Panc1 (cell line): ENCODE results near the gene PSMD1. TPM values are rescaled to one million over a fixed set of nuclear protein-coding genes. Genes with fewer than 3 reads are reported as not detected.

ENCODE experiments used
- ATAC-seq: fragments of 200-7000 bp; cut with Tn5 transposase; 2 replicates; pipeline ENCODE4 v1.9.1; 2020; ENCODE audit warnings: mild to moderate bottlenecking, moderate library complexity
- BruUV-seq: library from RNA; stranded (reverse); fragments of 400-500 nt; replicated peaks from 2 replicates; lab custom pipeline; 2021; lab: Mats Ljungman, UMichigan
- CTCF ChIA-PET: fragments of 300-600 bp; sonication (Branson Sonifier 250); formaldehyde crosslinking; loops from one replicate; lab custom pipeline; 2022; ENCODE audit warnings: antibody characterized with exemption; lab: Charles Lee
- POLR2A ChIA-PET: fragments of 300-600 bp; sonication (Branson Sonifier 250); formaldehyde crosslinking; loops from one replicate; lab custom pipeline; 2022; ENCODE audit warnings: antibody characterized with exemption; lab: Charles Lee
- DNase-seq: peaks from one replicate; pipeline ENCODE4 v3.0.0-alpha.2; 2010; ENCODE audit warnings: low read depth, low spot score
- H3K27ac ChIP-seq: 2 replicates; pipeline ENCODE4 v1.5.1; 2011; ENCODE audit warnings: mild to moderate bottlenecking, low read length, inconsistent platforms
- H3K27me3 ChIP-seq: fragments of 200-500 bp; sonication (Bioruptor generic); 2 replicates; pipeline ENCODE4 v1.6.0; 2014; ENCODE audit warnings: low read length, inconsistent platforms; ENCODE audit not compliant: control insufficient read depth, insufficient read depth
- H3K36me3 ChIP-seq: fragments of 200-500 bp; sonication (Bioruptor generic); 2 replicates; pipeline ENCODE4 v1.5.1; 2014; ENCODE audit warnings: inconsistent platforms, mild to moderate bottlenecking, low read length, moderate library complexity; ENCODE audit not compliant: control insufficient read depth, insufficient read depth
- H3K4me1 ChIP-seq: 2 replicates; pipeline ENCODE4 v1.5.1; 2011; ENCODE audit warnings: inconsistent platforms, mild to moderate bottlenecking, low read length, moderate library complexity; ENCODE audit not compliant: control insufficient read depth, insufficient read depth
- H3K4me3 ChIP-seq, 2 experiments: 2 replicates each; pipeline ENCODE4 v1.5.1; 2011 to 2012; ENCODE audit warnings: low read depth in 2 of 2, low read length in 2 of 2, mild to moderate bottlenecking in 2 of 2, inconsistent platforms in 1 of 2, moderate library complexity in 1 of 2
- H3K9me3 ChIP-seq: fragments of 200-500 bp; sonication (Bioruptor generic); 2 replicates; pipeline ENCODE4 v1.5.1; 2014; ENCODE audit warnings: low read depth, mild to moderate bottlenecking, inconsistent platforms, low read length, moderate library complexity; ENCODE audit not compliant: control insufficient read depth, insufficient read depth
- CTCF ChIP-seq: fragments of 450-650 bp; IDR thresholded peaks from 2 replicates; pipeline ENCODE4 v1.5.1; 2017; ENCODE audit warnings: mild to moderate bottlenecking
- POLR2AphosphoS5 ChIP-seq: IDR thresholded peaks from 2 replicates; pipeline ENCODE4 v1.6.1; 2012; ENCODE audit warnings: mild to moderate bottlenecking, low read depth, low read length, moderate library complexity
- REST ChIP-seq, 2 experiments: IDR thresholded peaks; 2 replicates each; pipeline ENCODE4 v1.6.1; 2011 to 2012; ENCODE audit warnings: low read depth in 2 of 2, control low read depth in 1 of 2, low read length in 1 of 2, mild to moderate bottlenecking in 1 of 2, moderate library complexity in 1 of 2; ENCODE audit not compliant: insufficient read depth in 1 of 2
- SIN3A ChIP-seq: IDR thresholded peaks from 2 replicates; pipeline ENCODE4 v1.6.1; 2012; ENCODE audit warnings: low read depth, mild to moderate bottlenecking, low read length, moderate library complexity, borderline replicate concordance; ENCODE audit not compliant: insufficient read depth
- TCF7L2 ChIP-seq: IDR thresholded peaks from 2 replicates; pipeline ENCODE4 v1.6.1; 2011; ENCODE audit warnings: mild to moderate bottlenecking, low read depth, low read length, inconsistent platforms
- in situ Hi-C: cut with HindIII; loops from 2 replicates; pipeline ENCODE4 v1.10.0; 2016; ENCODE audit warnings: low sequenced_read_pairs, low pct_unique_long_range_greater_than_20kb
- intact Hi-C: fragments of 100-400 bp; cut with micrococcal nuclease; formaldehyde crosslinking; loops from one replicate; pipeline ENCODE4 v1.10.0; 2022; ENCODE audit not compliant: unreplicated experiment
- total RNA-seq: library from RNA; stranded (reverse); gene quantifications from one replicate; pipeline ENCODE4 v1.2.1, GENCODE V29; 2021; ENCODE audit not compliant: unreplicated experiment

The PSMD1 gene
- total RNA-seq, 1 experiment from 2014 or later: 146 TPM

GRCh38 chr2:231218366-231218765 lies 161.7 kb downstream of the PSMD1 start:
- Histone ChIP-seq H3K36me3 (no peaks in the 10 kb centered on the region; the same call in 1 of the 2 replicates), H3K4me1 (no peaks in the 10 kb centered on the region), H3K9me3 (no peaks in the 10 kb centered on the region), H3K4me3 (no peak overlapping the region), H3K27ac (no peak overlapping the region), H3K27me3 (no peaks in the 10 kb centered on the region)
- intact Hi-C loops: no loop called here
- no TSS peak for BruUV-seq
- ATAC-seq (no peak), DNase-seq (no peak)
- in situ Hi-C loops: no loop called here
- ChIA-PET CTCF (no interaction called here), POLR2A (no interaction called here)
- TF ChIP-seq REST (IDR thresholded peaks at IDR 0.05; ENCODE audit: insufficient read depth in 1 of 2, low read depth in 2 of 2, low read length in 1 of 2) (no peak), POLR2AphosphoS5 (no peak), TCF7L2 (no peak), CTCF (no peak), SIN3A (no peak)

DNA sequence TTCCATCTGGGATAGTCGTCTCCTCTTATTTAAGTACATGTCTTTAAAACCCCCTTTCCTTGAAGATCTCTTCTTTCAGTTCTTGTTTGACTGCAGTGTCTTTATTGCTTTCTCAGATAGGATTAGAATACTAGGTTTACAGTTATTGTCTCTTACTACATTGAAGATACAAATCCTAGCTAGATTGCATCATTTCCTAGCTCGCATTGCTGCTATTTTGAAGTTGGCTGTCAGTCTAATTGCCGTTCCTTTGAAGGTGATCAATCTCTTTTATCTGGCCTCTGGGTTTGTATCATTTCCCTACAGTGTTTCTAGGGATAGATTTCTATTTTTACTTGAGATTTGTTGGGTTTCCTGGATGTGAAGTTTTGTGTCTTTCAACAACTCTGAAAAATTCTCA lies 162.6 kb downstream of the PSMD1 start:
- Histone ChIP-seq H3K4me1 (no peaks in the 10 kb centered on the region), H3K9me3 (no peaks in the 10 kb centered on the region), H3K27ac (no peak overlapping the region), H3K36me3 (no peaks in the 10 kb centered on the region; the same call in 1 of the 2 replicates), H3K27me3 (no peaks in the 10 kb centered on the region), H3K4me3 (no peak overlapping the region)
- intact Hi-C loops: no loop called here
- no TSS peak for BruUV-seq
- DNase-seq: no peak
- ChIA-PET POLR2A (no interaction called here), CTCF (no interaction called here)
- TF ChIP-seq SIN3A: no peak
- in situ Hi-C loops: no loop called here
- ATAC-seq: no peak

GRCh38 chr2:231221761-231222160 lies 165.1 kb downstream of the PSMD1 start:
- CTCF ChIA-PET: interaction anchor here (0.7 kb wide), 1 partner anchor 185 kb away, joined by 5 read pairs; no protein-coding TSS in a partner anchor
- H3K4me1 ChIP-seq: no peaks in the 10 kb centered on the region
- ATAC-seq (no peak), DNase-seq (no peak)
- no peaks in the 10 kb centered on the region for H3K27me3 ChIP-seq
- H3K36me3 ChIP-seq: no peaks in the 10 kb centered on the region; the same call in 1 of the 2 replicates
- no peak overlapping the region for H3K27ac ChIP-seq
- H3K9me3 ChIP-seq: no peaks in the 10 kb centered on the region
- intact Hi-C loops (no loop called here), in situ Hi-C loops (no loop called here)
- TF ChIP-seq TCF7L2 (no peak), POLR2AphosphoS5 (no peak), CTCF (no peak), REST (IDR thresholded peaks at IDR 0.05; ENCODE audit: insufficient read depth in 1 of 2, low read depth in 2 of 2, low read length in 1 of 2) (no peak), SIN3A (no peak)
- BruUV-seq: no TSS peak
- no peak overlapping the region for H3K4me3 ChIP-seq
- POLR2A ChIA-PET: no interaction called here
